ENCODE data around the gene DNAJC6.

The DNAJC6 gene

DNA sequence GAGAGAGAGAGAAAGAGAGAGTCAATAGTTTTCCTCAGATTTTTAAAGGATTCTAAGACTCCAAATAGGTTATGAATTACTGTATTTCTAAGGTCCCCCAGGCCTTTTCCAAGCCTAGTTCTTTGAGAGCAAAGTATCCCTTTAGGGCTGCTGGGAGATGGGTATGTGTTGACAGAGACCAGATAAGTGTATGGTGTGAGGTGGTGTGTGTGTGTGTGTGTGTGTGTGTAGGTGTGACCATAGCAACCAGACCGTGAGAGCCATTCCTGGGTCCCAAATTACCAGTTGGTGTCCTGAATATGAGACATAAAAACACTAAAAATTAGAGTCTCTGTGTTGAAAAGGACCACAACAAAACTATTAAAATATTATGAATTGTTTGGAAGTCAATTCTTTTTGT is 41.7 kb upstream of the DNAJC6 start:
- no peak overlapping the region for H3K4me2 ChIP-seq (ENCODE audit: low read length)

DNA sequence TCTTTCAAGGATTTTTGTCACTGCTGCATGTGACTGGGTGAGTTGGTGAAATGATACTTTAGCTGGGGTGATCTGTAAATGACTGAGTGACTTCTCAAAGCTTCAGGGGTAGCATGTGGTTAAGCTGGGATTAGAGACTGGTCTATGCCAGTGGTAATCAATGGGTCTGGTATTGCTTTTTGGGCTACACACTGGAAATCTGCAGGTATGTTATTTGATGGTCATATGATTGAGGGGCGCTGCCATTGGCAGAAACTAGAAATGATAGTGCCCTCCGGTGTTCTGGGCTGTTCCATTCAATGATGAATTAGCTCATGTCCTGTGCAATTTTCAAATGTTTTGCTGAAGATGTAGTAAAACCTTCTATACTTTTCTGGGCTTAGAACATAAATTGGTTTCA is 39.7 kb upstream of the DNAJC6 start:
- Histone ChIP-seq H3K27ac (ENCODE audit: low read depth, low read length) (no peak overlapping the region), H3F3A (ENCODE audit: control insufficient read depth, insufficient read depth) (peaks cover 9% of the 10 kb centered on the region), H4K20me1 (ENCODE audit: control insufficient read depth, insufficient read depth, low read depth, low read length) (no peaks in the 10 kb centered on the region), H3K4me1 (ENCODE audit: control insufficient read depth, low read length) (peaks cover 24% of the 10 kb centered on the region), H3K9me3 (ENCODE audit: control insufficient read depth, insufficient read depth, low read length) (no peaks in the 10 kb centered on the region), H3K36me3 (ENCODE audit: control insufficient read depth, low read length) (no peaks in the 10 kb centered on the region), H3K4me3 (ENCODE audit: low read length) (no peak overlapping the region), H3K27me3 (ENCODE audit: control insufficient read depth, low read length) (no peaks in the 10 kb centered on the region), H3K9me2 (replicated peaks; ENCODE audit: control insufficient read depth, low read length) (no peaks in the 10 kb centered on the region), H3K79me2 (ENCODE audit: control insufficient read depth, low read length) (no peaks in the 10 kb centered on the region), H3K4me2 (ENCODE audit: low read length) (no peak overlapping the region)
- TF ChIP-seq, protein P1, sequence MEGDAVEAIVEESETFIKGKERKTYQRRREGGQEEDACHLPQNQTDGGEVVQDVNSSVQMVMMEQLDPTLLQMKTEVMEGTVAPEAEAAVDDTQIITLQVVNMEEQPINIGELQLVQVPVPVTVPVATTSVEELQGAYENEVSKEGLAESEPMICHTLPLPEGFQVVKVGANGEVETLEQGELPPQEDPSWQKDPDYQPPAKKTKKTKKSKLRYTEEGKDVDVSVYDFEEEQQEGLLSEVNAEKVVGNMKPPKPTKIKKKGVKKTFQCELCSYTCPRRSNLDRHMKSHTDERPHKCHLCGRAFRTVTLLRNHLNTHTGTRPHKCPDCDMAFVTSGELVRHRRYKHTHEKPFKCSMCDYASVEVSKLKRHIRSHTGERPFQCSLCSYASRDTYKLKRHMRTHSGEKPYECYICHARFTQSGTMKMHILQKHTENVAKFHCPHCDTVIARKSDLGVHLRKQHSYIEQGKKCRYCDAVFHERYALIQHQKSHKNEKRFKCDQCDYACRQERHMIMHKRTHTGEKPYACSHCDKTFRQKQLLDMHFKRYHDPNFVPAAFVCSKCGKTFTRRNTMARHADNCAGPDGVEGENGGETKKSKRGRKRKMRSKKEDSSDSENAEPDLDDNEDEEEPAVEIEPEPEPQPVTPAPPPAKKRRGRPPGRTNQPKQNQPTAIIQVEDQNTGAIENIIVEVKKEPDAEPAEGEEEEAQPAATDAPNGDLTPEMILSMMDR (IDR thresholded peaks at IDR 0.05; ENCODE audit: low read depth, low read length, poor library complexity, severe bottlenecking): no peak

More for the DNA sequence above, 41.7 kb upstream of the DNAJC6 start:
- no peaks in the 10 kb centered on the region for H3K36me3 ChIP-seq (ENCODE audit: control insufficient read depth, low read length)
- no peaks in the 10 kb centered on the region for H4K20me1 ChIP-seq (ENCODE audit: control insufficient read depth, insufficient read depth, low read depth, low read length)
- no peaks in the 10 kb centered on the region for H3K27me3 ChIP-seq (ENCODE audit: control insufficient read depth, low read length)
- no peak overlapping the region for H3K27ac ChIP-seq (ENCODE audit: low read depth, low read length)
- no peaks in the 10 kb centered on the region for H3K9me2 ChIP-seq (replicated peaks; ENCODE audit: control insufficient read depth, low read length)
- H3K79me2 ChIP-seq (ENCODE audit: control insufficient read depth, low read length): no peaks in the 10 kb centered on the region
- no peak overlapping the region for H3K4me3 ChIP-seq (ENCODE audit: low read length)
- no peaks in the 10 kb centered on the region for H3K9me3 ChIP-seq (ENCODE audit: control insufficient read depth, insufficient read depth, low read length)
- H3K4me1 ChIP-seq (ENCODE audit: control insufficient read depth, low read length): peaks cover 29% of the 10 kb centered on the region
- no peak for TF ChIP-seq EZH2phosphoT487 (IDR thresholded peaks at IDR 0.05; ENCODE audit: borderline replicate concordance, low read length)
- TF ChIP-seq, protein P1 (IDR thresholded peaks at IDR 0.05; ENCODE audit: low read depth, low read length, poor library complexity, severe bottlenecking): no peak
- peaks cover 9% of the 10 kb centered on the region for H3F3A ChIP-seq (ENCODE audit: control insufficient read depth, insufficient read depth)

DNA sequence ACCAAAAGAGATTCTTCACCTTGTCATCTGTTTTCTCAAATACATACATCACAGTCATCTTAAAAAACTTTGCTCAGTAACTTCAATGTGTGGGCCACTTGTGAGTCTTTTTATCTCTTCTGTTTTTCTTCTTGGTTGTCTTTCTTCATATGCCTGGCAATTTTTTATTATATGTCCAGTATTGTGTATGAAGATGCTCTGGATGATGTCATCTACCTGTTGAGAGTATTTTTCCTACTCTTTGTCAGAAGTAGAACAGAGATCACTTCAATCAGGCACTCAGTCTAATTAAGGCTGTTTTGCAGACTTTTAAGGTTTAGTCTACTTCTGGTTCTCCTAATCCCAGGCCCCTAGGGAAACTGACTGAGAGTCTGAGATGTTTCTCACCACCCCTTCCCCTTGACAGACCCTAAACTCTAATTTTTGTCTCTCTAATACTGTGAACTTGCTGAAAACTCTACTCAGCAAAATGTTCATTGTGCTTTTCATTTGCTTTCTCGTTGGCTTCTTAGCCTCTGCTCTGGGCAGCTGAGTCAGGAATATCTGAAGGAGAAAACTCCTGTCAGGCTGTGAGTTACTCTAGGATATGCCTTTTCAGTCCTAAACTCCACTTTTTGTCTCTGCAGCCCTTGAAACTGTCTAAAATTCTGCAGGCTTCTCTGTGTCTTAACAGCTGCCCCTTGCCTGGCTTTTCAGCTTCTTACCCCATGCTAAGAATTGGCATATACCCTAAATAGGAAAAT is 33.0 kb upstream of the DNAJC6 start:
- no peaks in the 10 kb centered on the region for H4K20me1 ChIP-seq (ENCODE audit: control insufficient read depth, insufficient read depth, low read depth, low read length)
- no peak for TF ChIP-seq EZH2phosphoT487 (IDR thresholded peaks at IDR 0.05; ENCODE audit: borderline replicate concordance, low read length)
- TF ChIP-seq, protein P1 (IDR thresholded peaks at IDR 0.05; ENCODE audit: low read depth, low read length, poor library complexity, severe bottlenecking): no peak
- no peak overlapping the region for H3K4me2 ChIP-seq (ENCODE audit: low read length)
- no peak overlapping the region for H3K27ac ChIP-seq (ENCODE audit: low read depth, low read length)
- H3K27me3 ChIP-seq (ENCODE audit: control insufficient read depth, low read length): no peaks in the 10 kb centered on the region
- H3K4me1 ChIP-seq (ENCODE audit: control insufficient read depth, low read length): peaks cover 29% of the 10 kb centered on the region
- no peaks in the 10 kb centered on the region for H3K79me2 ChIP-seq (ENCODE audit: control insufficient read depth, low read length)
- no peaks in the 10 kb centered on the region for H3K9me2 ChIP-seq (replicated peaks; ENCODE audit: control insufficient read depth, low read length)
- H3F3A ChIP-seq (ENCODE audit: control insufficient read depth, insufficient read depth): no peaks in the 10 kb centered on the region; the same call in 1 of the 2 replicates
- no peaks in the 10 kb centered on the region for H3K9me3 ChIP-seq (ENCODE audit: control insufficient read depth, insufficient read depth, low read length)
- no peak overlapping the region for H3K4me3 ChIP-seq (ENCODE audit: low read length)
- H3K36me3 ChIP-seq (ENCODE audit: control insufficient read depth, low read length): no peaks in the 10 kb centered on the region
